Heart left ventricle (tissue), 13 donors: Measurements from ENCODE around the gene BRD1.

Experiments
- CTCF ChIP-seq, 12 donors: fragments of 200-600 bp; sonication (generic) in 4 of 12; IDR thresholded peaks; one replicate each; pipeline versions ENCODE4 v1.5.0 to v1.8.0; 2018 to 2022; ENCODE audit warnings: antibody characterized with exemption in 12 of 12, mild to moderate bottlenecking in 5 of 12
- POLR2A ChIP-seq, 2 donors: fragments of 450-650 bp; IDR thresholded peaks; one replicate each; pipeline ENCODE4 v1.6.1; 2017; ENCODE audit warnings: antibody characterized with exemption in 2 of 2, mild to moderate bottlenecking in 2 of 2, moderate library complexity in 2 of 2
- donor health status: ischemic (EF 13 %, LVEDD 7.1; RV severe dilation, severe dysfunction).
- donor health status: DM: no; HTN: yes; CAD: no.
- donor health status: DM: no; HTN: no; CAD: no.
- donor health status: ischemic (EF 25% LVEDD 6.9; RV normal size, moderate dysfunction).
- donor health status: ischemic (EF 25% LVEDD 5.7; RV mildly dilated, moderate dysfunction).
- donor health status: ischemic (EF 35%, LVEDD 5.7; RV mildly dilated, moderate dysfunction).
- donor health status: nonischemic (EF 11% LVEDD 7.7; RV severe dilation, severe dysfunction).
- donor health status: DM: yes; HTN: yes; CAD: no.
- donor health status: PGD.
- donor health status: ischemic (EF 29% LVEDD 5.4; RV normal size, mild dysfunction).
- donor health status: nonischemic (EF 23%, LVEDD 6.1; RV moderate dilation, normal function).

DNA sequence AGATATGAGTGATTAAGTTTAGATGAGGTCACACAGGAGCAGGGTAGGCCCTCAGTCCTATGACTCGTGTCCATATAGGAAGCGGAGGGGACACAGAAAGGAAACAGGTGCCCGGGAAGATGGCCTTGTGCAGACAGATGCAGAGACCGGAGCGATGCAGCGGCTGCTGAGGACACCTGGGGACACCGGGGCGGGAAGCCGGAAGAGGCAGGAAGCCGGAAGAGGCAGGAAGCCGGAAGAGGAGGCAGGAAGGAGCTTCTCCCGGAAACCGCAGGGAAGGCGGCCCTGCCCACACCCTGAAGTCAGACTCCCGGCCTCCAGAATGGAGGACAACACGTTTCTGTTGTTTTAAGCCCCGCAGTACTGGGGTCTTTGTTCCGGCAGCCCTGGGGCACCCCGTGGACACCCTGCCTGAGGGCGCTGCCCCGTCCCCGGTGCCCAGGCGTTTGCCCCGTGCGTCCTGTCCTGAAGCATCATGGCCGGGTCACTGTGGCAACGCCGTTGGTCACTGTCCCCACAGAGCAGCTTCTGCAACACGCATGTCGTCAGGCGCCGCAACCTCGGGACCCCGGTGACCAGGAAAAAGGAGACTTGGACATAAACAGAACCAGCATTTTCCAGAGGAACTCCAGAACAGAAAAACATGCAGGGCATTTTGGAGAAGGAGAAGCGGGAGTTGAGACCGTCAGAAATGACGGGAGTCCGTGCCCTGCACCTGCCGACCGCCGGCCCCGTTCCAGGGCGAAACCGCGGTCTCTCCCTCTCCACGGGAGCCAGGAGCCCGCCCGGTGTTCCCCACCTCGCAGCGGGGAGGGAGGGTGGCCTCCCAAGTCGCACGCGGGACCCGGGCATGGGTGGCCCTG, 103.4 kb downstream of the BRD1 start:
- TF ChIP-seq CTCF (IDR thresholded peaks at IDR 0.05) (no peak), POLR2A (IDR thresholded peaks at IDR 0.05) (no peak)
